HG03439 (cell line): Measurements from ENCODE around the gene LCN9.
"Not testable (repeated sequence)": the region's sequence is repeated elsewhere in the genome, so short reads cannot be mapped to it uniquely, and the experiment has no call there.

Source experiments
- ATAC-seq: cut with Tn5 transposase; IDR thresholded peaks from one replicate; pipeline ENCODE4 v1.9.1; 2021; ENCODE audit warnings: mild to moderate bottlenecking, moderate library complexity; ENCODE audit not compliant: unreplicated experiment

LCN9 gene

DNA sequence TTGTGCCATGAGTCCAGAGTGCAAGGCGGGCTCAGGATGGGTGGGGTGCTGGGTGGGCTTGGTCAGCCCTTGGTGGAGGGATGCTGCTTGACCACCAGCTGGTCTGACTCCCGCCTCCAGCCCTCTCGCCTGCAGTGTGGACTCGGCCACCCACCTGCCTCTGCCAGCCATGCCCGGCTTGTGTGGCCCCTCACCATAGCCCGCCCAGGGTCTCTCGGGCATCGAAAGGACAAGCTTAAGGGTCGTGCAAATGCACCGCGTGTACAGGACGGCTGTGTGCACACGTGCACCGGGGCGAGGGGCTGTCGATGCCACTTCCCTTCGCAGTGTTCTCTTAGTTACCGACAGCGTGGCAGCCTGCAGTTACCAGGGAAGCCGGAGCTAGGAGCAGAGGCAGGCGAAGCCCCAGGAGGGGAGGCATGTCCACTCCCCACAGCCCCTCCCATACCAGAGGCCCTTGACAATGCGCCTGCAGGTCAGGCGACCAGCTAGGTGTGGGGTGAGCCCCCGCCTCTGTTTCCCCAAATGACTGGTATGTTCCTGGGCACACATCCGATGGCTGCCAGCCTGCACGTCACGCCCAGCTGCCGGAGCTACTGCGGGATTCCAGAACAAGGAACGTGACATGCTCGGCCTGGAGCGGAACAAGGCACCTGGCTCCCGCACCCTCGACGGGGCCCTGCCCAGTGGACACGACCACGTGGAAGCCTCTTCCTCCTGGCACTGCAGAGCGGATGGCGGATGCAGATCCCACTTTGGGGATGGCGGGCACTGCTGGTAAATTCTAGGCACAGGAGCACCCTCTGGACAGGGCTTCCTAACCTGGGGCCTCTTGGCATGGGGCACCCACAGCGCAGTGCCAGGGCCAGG is 7.8 kb downstream of the LCN9 start:
- no peak for ATAC-seq

DNA sequence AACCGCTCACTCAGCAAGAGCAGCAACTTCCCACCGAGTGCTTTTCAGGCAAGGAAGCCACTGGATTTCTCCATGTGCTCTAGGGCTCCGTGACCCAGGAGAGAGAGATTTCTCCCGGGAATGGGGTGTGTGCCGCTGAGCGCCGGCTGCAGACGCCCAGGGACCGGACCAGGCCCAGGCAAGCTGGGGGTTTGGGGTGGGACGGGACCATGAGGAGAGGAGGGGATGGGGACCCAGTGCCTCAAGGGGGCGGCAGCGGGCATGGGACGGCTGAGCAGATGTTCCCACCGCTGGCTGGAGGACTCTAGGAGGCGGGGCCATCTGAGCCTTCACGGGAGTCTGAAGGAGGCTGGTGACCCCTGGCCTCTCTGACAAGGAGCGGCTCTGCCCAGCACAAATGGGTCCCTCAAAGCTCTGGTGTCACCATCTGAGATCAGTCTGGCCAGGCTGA is 8.5 kb downstream of the LCN9 start:
- ATAC-seq = no peak

DNA sequence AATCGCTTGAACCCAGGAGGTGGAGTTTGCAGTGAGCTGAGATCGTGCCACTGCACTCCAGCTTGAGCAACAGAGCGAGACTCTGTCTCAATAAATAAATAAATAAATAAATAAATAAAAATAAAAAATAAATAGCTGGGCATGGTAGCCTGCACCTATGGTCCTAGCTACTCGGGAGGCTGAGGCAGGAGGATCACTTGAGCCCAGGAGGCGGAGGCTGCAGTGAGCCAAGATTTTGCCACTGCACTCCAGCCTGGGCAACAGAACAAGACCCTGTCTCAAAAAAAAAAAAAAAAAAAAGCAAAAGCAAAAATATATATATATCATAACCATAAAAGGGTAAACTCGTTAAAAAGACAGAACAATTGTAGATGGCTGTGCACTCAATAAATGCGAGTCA is 9.7 kb downstream of the LCN9 start:
- not testable (repeated sequence) for ATAC-seq

DNA sequence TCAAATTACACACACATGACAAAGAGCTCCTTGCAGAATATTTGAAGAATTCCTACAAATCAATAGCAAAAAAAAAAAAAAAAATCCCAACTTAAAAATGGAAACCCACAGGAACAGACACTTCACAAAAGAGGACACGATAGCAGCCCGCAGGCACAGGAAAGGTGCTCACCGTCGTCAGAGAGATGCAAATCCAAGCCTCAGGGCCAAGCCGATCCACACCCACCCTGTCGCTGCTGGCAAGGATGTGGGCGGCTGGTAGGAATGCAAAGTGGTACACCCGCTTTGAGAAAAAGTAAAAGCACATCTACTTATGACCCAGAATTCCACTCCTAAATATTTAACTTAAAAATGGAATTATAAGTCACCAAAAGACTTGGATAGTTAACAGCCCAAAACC is 10.8 kb downstream of the LCN9 start:
- no peak for ATAC-seq

DNA sequence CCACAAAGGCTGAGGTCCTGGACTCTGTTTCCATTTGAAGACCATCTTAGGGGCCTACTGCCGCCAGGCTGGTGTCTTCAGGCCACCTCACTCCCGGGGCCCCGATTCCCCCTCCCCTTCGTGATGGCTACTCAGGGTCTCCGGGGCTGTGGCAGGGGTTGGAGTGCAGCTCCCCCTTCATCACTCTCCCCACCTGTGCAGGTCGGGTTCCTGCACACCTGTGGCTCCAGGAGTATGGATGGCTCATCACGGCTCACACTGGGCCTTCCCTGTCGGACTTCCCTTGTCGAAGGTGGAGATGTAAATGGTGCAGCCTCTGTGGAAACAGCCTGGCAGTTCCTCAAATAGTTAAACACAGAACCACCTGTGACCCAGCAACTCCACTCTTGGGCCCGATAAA is 11.9 kb downstream of the LCN9 start:
- ATAC-seq = no peak

DNA sequence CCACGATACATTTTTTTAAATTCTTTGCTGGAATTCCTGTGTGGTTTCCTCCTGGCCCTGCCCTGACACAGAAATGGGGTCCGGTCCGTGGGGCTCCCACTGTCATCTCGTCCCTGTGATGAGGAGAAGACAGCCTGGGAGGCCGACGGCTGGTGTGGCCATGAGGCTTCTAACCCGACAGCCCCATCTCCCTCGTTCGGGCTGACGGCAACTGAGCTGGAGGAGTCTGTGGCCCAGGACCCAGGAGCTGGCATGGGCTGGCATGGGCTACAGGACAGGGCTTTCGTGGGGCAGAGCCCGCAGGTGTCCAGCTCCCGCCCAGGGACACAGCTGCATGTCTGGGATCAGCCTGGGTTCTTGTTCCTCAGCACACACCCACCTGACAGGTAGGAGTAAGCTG is 13.8 kb downstream of the LCN9 start:
- no peak for ATAC-seq

DNA sequence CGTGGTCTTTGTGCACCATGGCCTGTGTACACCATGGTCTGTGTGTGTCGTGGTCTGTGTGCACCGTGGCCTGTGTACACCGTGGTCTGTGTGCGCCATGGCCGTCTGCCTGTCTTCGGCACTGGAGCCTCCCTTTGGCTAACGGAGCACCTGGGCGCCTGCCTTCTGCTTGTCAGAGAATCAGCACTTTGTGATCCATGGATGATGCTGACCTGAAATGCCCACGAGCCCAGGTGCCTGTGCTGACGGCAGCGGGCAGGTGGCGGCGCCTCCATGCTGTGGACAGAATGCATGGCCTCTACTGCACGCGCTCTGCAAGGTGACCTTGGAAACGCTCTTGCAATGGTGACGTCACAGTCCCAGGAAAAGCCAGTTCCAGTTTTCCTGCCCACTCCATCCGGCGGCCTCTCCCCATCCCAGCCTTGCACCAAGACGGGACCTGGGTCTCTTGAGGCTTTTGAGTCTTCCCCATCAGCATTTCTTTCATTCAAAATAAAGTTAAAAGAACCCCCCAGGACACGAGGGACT is 14.6 kb downstream of the LCN9 start:
- ATAC-seq = no peak

DNA sequence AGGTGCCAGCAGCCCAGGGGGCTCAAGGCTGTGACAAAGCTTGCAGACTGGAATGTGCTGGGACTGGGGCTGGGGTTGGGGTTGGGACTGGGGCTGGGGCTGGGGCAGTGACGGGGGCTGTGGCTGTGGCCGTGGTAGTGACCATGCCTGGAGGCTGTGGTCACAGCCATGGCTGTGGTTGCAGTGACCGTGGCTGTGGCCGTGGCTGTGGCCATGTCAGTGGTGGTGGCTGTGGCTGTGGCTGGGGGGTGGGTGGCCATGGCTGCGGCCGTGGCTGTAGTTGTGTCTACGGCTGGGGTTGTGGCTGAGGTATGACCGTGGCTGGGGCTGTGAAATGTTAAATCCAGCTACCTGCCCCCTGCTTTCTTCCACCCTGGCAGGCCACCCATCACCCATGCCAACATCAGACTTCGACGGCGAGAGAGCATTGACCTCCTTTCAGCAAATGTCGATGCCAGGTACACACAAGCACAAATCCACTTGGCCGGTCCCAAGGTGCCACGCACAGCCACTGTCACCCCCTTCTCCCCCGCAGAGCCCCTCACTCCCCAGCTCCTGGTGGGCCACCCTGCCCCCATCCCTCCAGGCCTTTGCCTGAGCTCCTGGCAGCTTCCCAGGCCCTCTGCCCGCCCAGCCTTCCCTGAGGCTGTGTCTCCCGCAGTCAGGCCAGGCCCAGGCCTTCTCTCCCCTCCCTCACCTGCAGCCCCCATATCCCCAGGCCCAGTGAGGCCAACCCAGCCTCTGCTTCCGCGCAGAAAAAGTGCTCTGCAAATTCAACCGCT is 15.3 kb downstream of the LCN9 start:
- ATAC-seq = no peak

DNA sequence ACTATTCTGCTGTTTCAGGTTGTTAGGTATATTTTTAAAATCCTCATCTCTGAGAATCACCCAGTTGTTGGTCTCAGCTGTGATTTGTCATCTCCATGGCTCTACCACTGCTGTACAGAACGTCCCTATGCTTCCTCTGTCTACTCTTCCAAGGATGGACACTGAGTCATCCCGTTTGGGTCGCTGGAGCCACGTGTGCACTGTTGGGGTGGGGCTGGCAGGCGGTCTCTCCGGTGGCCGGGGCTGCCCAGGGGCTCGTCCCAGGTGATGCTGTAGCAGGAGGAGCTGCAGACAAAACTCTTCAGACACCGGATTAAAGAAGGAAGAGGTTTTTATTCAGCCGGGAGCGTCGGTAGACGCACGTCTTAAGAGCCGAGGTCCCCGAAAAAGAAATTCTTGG is 16.9 kb downstream of the LCN9 start:
- ATAC-seq = no peak

DNA sequence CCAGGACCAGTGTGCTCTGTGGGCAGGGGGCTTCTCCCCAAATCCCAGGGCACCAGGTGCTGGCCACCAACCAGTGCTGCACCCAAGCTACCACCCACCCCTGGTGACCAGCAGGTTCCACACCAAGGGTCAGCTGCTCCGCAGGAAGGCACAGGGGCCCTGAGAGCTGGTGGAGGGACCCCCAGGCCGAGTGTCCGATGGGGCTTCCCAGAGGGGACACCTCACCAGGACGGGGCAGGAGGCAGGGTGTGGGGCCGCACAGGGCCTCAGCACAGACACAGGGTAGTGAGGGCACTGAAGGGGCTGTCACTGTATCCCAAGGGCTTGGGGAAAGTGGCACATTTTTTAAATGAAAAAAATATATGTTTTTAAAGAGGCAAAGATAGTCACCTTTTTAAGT is 18.1 kb downstream of the LCN9 start:
- ATAC-seq = no peak

DNA sequence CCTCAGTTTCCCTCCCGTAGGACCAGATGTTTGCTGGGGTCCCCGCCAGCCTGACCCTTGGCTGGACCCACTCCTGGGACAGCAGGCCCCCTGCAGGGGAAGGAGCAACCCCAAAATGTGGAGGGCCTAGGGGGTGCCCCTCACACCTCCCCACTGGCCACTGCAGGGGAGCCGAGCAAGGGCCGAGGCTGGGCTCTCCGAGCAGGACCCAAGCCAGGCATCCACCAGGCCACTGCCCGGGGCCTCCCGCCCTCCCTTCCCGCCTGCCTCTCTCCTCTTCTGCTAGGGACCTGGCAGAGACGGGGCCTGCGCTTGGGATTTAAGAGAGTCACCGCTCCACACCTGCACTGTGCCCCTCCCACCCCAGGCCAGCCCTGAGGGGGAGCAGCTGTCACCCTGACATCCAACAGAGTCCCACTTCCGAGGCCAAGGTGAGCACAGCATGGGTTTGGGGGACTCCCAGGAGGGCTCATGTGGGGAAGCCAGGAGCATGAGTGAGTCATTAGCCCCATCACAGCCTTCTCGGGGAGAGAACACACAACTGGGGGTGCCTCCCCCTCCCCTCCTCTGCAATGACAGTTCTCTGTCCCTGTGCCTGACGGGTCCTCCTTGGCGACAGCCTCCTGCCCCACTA is 20.4 kb downstream of the LCN9 start:
- no peak for ATAC-seq

DNA sequence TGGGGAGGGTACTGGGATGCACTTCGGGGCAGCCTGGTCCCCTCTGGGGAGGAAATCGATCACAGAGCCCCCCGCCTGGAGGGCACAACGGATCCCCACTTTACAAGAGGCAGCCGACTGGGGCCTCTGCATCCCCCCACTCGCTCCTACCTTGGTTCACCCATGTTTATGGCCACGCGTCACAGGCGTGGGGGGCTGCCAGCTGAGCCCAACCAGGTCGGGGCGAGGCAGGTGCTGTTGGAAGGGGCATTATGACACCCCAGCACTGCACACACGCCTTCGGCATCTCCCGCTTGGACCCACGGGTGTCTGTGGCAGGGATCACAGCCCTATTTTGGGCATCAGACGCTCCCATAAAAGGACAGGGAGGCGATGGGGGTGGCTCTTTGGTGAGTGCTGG is 21.6 kb downstream of the LCN9 start:
- no peak for ATAC-seq

DNA sequence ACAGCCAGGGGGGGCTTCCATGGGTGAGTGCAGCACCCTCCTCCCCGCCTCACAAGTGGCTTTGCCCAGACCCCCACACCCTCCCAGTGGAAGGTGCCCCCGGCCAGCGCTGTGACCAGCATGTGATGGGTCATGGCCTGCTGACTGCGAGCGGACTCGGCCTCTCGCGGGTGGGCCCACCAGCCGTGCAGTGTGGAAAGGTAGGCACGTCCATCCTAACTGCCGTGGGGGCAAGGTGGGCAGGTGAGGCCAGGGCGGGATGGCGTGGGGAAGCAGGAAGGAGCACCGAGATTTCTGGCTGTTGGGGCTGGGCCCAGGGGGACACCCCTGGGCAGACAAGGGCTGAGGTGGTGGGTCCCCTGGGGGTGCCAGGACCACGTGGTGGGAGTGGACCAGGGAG is 24.1 kb downstream of the LCN9 start:
- ATAC-seq = no peak

DNA sequence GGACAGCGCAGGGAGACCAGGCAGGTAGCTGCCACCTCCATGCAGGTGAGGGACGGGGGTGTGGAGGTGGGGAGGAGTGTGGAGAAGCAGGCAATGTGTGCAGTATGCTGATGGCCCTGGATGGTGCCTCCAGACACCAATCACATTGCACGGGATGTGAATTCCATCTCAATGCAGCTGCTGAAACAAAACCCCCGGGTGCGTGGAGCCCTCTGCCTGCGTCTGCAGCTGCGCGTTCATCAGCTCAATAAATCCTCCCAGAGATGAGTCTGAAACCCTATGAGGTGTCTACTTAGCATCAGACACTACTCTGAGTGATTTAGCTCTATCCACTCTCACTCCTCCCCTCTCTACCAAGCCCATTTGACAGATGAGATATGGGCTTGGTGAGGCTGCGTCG is 25.9 kb downstream of the LCN9 start:
- ATAC-seq = no peak

DNA sequence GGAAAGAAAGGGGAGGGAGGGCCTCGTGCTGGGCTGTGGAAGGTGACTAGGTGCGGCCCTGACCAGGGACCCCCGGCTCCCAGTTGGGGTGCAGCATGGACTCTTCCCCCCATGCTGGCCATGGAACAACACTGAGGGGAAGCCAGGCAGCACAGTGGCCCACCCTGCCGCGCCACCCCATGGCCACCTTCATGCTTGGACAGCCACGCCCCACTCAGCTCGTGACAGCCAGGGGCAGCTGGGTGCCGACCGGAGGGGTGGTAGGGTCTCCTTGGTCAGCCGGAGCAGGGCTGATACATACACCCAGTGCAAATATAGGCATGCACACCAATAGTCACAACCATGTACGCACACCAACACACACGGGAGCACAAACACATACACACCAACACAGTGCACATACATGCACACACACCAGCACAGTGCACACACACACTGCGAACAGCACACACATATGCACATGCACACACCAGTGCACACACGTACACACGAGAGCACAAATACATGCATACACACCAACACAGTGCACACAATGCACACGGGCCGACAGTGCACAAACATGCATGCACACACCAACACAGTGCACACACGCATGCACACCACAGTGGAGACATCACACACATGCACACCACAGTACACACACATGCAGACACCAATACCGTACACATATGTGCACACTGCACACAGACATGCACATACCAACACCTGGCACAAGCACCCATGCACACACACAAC is 27.9 kb downstream of the LCN9 start:
- ATAC-seq = no peak

DNA sequence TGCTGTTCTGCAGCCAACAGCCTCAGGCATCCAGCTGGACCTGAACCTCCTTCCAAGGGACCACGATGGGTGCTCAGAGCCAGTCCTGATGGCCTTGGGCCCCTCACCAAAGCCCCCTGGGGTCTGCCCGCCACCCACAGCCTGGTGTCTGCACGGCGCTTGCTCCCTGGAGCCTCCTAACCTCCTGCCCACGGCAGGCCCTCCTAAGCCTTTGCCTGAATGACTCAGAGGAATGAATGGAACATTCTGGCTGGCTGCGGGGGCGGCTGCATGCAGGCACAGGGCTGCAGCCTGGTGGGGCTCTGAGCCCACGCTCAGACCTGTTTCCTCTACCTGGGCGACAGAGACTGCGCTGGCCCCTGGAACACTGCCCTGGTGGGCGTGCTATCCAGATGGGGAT is 29.3 kb downstream of the LCN9 start:
- ATAC-seq = no peak

DNA sequence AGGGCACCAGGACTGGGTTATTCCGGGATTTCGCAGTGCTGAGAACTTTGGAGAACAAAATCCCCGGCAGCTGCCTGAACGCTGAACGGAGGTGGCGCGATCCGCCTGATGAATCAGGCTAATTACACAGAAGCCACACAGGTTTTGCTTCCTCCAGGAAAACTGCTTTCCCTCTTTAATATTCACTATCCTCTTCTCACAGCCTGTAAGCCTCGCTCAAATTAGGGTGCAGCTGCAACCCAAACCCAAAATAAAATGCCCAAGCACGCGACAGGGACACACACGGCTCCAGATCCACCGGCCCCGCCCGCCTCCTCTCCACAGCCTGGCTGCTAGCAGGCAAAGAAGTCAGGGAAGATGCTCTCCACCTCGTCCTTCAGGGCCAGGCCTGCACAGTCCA is 30.2 kb downstream of the LCN9 start:
- no peak for ATAC-seq

DNA sequence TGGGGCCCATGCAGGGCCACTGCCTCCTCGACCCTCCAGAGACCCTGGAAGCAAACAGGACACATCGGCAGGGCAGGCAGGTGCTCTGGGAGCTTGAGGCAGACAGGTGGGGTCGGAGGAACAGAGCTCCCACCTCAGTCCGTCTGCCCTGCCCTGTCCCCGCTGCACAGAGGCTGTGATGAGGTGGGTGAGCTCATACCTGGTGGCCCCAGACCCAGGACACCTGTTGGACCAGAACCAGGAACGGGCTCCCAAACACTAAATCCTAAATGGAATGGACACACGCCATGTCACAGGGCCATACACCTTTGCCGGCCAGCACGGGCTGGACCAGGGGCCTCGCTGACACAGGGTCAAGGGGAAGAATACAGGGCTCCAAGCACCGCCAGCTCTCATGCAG is 30.7 kb downstream of the LCN9 start:
- no peak for ATAC-seq

DNA sequence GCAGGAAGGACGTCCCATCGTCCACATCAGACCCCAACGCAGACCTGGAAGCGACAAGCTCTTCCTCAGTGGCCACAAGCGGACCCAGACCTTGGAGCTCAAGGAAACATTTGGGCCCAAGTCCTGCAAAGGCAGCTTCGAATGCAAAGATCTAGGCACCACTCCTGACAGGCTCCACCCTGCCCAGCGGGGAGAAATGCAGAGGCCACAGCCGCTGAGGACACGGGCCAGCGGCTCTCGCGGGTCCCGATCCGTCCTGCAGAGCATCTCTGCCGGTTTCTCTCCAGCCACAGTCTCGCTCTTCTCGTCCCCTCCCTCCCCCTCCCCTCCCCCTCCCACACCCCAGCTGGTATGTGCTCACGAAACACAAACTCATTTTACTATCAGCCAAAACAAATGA is 31.3 kb downstream of the LCN9 start:
- ATAC-seq = no peak

DNA sequence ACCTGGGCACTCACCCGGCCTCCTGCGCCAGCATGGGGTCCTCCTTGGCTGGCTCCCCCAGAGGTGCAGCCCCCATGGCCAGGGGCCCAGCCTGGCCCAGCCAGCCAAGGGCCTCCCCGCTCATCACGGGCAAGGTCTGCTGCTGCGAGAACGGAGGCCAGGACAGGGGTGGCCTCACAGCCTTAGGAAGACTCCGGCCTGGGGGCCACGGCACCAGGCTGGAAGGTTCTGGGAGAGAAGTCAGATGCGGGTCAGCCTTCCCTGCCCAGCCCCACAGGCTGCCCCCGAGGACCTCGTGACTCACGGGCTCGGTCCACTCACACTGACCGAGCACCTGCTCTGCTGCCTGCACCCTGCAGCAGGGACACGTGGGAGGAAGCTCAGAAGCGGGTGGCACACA is 31.9 kb downstream of the LCN9 start:
- ATAC-seq = no peak

DNA sequence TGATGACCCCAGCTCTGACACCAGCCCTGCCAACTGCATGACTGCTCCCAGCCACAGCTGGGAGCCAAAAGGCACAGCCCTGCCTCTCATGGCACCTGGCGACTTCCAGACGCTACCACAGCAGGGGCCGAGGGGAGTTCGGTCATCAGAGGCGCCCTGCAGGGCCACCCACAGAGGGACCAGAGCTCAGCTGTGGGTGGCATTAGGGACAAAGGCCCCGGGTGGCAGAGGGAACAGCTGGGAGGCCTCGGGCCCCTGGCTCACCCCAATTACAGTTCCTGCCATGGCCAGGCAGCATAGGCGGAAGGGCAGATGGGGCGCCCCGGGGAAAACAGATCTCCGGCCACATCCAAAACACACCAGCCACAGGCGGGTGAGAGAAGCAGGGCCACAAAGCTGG is 32.5 kb downstream of the LCN9 start:
- ATAC-seq = no peak
